GM08714 (cell line): ENCODE data around the gene KCNK5.

ENCODE experiments used
- H3K4me3 ChIP-seq: fragments of 200-500 bp; sonication (Bioruptor generic); 2 replicates; pipeline ENCODE4 v1.5.1; 2014; ENCODE audit warnings: mild to moderate bottlenecking, low read length, inconsistent platforms
- ZNF274 ChIP-seq: IDR thresholded peaks from 2 replicates; pipeline ENCODE4 v1.6.1; 2012; ENCODE audit warnings: mild to moderate bottlenecking, low read depth, low read length

Gene KCNK5

GRCh38 chr6:39191236-39191930 lies 37.9 kb downstream of the KCNK5 start:
- TF ChIP-seq ZNF274, result no peak

GRCh38 chr6:39190545-39191235 lies 38.6 kb downstream of the KCNK5 start:
- TF ChIP-seq ZNF274, result no peak

More at GRCh38 chr6:39191236-39191930, 37.9 kb downstream of the KCNK5 start:
- no peak overlapping the region for H3K4me3 ChIP-seq

GRCh38 chr6:39189915-39190544 lies 39.2 kb downstream of the KCNK5 start:
- no peak for TF ChIP-seq ZNF274
- no peak overlapping the region for H3K4me3 ChIP-seq

More at GRCh38 chr6:39190545-39191235, 38.6 kb downstream of the KCNK5 start:
- H3K4me3 ChIP-seq, result no peak overlapping the region

- TF ChIP-seq ZNF274, result no peak
- no peak overlapping the region for H3K4me3 ChIP-seq
These were observed 40.1 kb downstream of the KCNK5 start for GRCh38 chr6:39189131-39189530.

GRCh38 chr6:39188571-39188970 lies 40.7 kb downstream of the KCNK5 start:
- no peak for TF ChIP-seq ZNF274
- no peak overlapping the region for H3K4me3 ChIP-seq

GRCh38 chr6:39188098-39188450 lies 41.2 kb downstream of the KCNK5 start:
- H3K4me3 ChIP-seq, result no peak overlapping the region
- TF ChIP-seq ZNF274, result no peak

- no peak overlapping the region for H3K4me3 ChIP-seq
- TF ChIP-seq ZNF274, result no peak
These were observed 44.2 kb downstream of the KCNK5 start for GRCh38 chr6:39184906-39185580.

- no peak overlapping the region for H3K4me3 ChIP-seq
- no peak for TF ChIP-seq ZNF274
These were observed 46.7 kb downstream of the KCNK5 start for GRCh38 chr6:39182604-39183003.

GRCh38 chr6:39181826-39182225 lies 47.4 kb downstream of the KCNK5 start:
- no peak for TF ChIP-seq ZNF274
- no peak overlapping the region for H3K4me3 ChIP-seq

GRCh38 chr6:39181333-39181732 lies 47.9 kb downstream of the KCNK5 start:
- TF ChIP-seq ZNF274, result no peak
- H3K4me3 ChIP-seq, result no peak overlapping the region

GRCh38 chr6:39178804-39179203 lies 50.5 kb downstream of the KCNK5 start:
- no peak for TF ChIP-seq ZNF274
- H3K4me3 ChIP-seq, result no peak overlapping the region

- H3K4me3 ChIP-seq, result no peak overlapping the region
These were observed 51.0 kb downstream of the KCNK5 start for GRCh38 chr6:39178235-39178634.

GRCh38 chr6:39177130-39177529 lies 52.1 kb downstream of the KCNK5 start:
- no peak for TF ChIP-seq ZNF274
- H3K4me3 ChIP-seq, result no peak overlapping the region

More at GRCh38 chr6:39178235-39178634, 51.0 kb downstream of the KCNK5 start:
- no peak for TF ChIP-seq ZNF274

GRCh38 chr6:39173270-39173669 lies 56.0 kb downstream of the KCNK5 start:
- no peak for TF ChIP-seq ZNF274
- H3K4me3 ChIP-seq, result no peak overlapping the region
